ENCODE results near the gene VTCN1. TPM values are rescaled to one million over a fixed set of nuclear protein-coding genes. Genes with fewer than 3 reads are reported as not detected.
"Not testable (repeated sequence)": the region's sequence is repeated elsewhere in the genome, so short reads cannot be mapped to it uniquely, and the experiment has no call there.

VTCN1 gene
- total and polyA plus RNA-seq, 4 donors = 0.23 to 0.38 TPM; not detected in 2

DNA sequence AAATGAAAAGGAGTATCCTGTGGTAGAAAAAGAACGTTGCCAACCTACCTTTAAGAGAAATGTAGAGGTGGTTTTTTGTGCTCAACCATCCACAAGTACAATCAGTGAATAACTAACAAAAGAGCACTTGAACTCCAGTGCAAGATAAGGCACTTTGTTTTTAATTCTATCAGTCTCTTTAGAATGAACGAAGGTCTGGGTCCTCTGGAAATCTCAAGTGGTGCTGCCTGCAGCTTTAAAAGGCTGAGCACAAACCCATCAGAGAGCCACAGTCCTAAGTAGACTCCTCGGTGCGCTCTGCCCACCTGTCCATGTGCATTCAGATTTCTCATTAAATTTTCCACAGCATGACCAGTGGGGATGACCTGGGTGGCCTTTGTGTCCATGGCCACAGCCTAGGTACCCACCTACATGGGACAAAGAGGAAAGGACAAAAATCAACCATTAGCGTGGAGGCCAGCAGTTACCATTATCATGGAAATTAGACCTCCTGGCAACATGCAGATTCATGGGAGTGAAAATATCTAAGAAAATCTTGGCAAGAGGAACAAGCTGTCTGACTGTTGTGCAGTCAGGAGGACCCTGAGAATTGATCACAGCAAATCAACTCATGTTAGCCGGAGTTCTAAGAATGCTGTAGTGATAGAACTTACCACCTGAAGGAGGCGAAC, 98.5 kb downstream of the VTCN1 start:
- no peaks in the 10 kb centered on the region for H3K4me1 ChIP-seq (ENCODE audit: control insufficient read depth in 1 of 2, insufficient read depth in 2 of 2, low read length in 2 of 2)
- no peaks in the 10 kb centered on the region for H3K9me3 ChIP-seq (ENCODE audit: control insufficient read depth, low read length)
- H3K4me3 ChIP-seq (ENCODE audit: low read length in 2 of 2) = no peak overlapping the region
- peaks cover 0 to 2% of the 10 kb centered on the region in 2 donors for H3K36me3 ChIP-seq (ENCODE audit: control insufficient read depth in 1 of 2, insufficient read depth in 2 of 2, low read length in 1 of 2)
- no peaks in the 10 kb centered on the region for H3K27me3 ChIP-seq (ENCODE audit: control insufficient read depth in 1 of 2, insufficient read depth in 2 of 2, low read length in 1 of 2)
- intact Hi-C loops (cut with DNase I) = no loop called here
- ATAC-seq (ENCODE audit: low FRiP score) (no peak), DNase-seq (no peak)
- WGBS, 2 donors = 87 to 90% methylated on average over 7 of the region's 7 CpGs
- no peak overlapping the region for H3K27ac ChIP-seq (ENCODE audit: low read depth in 1 of 2, low read length in 2 of 2)

DNA sequence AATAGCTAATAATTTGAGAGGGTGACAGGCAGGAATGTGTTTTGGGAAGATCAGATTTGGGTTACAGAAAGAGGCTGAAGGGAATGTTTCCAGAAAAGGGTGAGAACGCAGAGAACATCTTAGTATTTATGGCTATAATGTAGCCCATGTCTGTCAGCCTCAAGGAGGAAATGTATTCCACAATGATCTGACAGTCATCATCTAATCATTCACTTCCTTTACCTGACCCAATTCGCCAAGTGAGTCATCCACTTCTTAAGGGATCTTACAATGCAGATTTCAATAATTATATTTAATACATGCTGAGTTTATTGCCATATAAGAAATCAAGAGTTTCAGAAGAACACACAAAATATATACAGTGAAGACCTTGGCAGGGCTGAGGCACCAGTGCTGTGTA, 100.0 kb downstream of the VTCN1 start:
- WGBS, 2 donors = 91 to 96% methylated on average over 2 of the region's 2 CpGs
- no peaks in the 10 kb centered on the region for H3K27me3 ChIP-seq (ENCODE audit: control insufficient read depth in 1 of 2, insufficient read depth in 2 of 2, low read length in 1 of 2)
- H3K9me3 ChIP-seq (ENCODE audit: control insufficient read depth, low read length) = no peaks in the 10 kb centered on the region
- H3K27ac ChIP-seq (ENCODE audit: low read depth in 1 of 2, low read length in 2 of 2) = no peak overlapping the region
- DNase-seq (no peak), ATAC-seq (ENCODE audit: low FRiP score) (no peak)
- intact Hi-C loops (cut with DNase I) = no loop called here
- H3K4me1 ChIP-seq (ENCODE audit: control insufficient read depth in 1 of 2, insufficient read depth in 2 of 2, low read length in 2 of 2) = no peaks in the 10 kb centered on the region
- no peak overlapping the region for H3K4me3 ChIP-seq (ENCODE audit: low read length in 2 of 2)
- no peaks in the 10 kb centered on the region for H3K36me3 ChIP-seq (ENCODE audit: control insufficient read depth in 1 of 2, insufficient read depth in 2 of 2, low read length in 1 of 2)

DNA sequence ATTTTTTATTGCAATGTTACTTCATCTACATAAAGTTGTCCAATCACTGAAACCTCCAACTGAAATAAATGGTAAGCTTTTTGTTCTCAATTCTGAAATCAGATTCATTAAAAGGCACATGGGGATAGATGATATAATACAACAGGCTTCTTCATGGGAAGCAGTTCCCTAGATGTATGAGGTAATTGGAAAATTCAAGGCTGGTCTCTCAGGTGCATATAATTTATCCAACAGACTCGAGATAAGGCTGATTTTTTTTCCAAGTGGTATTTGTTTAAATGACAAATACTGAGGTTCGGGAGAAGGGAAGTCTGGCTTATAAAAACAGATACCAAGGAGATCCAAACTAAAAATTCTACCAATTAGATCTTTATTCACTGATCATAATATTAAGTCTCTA, 103.4 kb downstream of the VTCN1 start:
- DNase-seq = no peak
- H3K27ac ChIP-seq (ENCODE audit: low read depth in 1 of 2, low read length in 2 of 2) = no peak overlapping the region
- intact Hi-C loops (cut with DNase I) = no loop called here
- WGBS, 2 donors = 73 to 82% methylated on average over 2 of the region's 2 CpGs
- H3K4me3 ChIP-seq (ENCODE audit: low read length in 2 of 2) = no peak overlapping the region
- ATAC-seq (ENCODE audit: low FRiP score) = no peak
- no peaks in the 10 kb centered on the region for H3K36me3 ChIP-seq (ENCODE audit: control insufficient read depth in 1 of 2, insufficient read depth in 2 of 2, low read length in 1 of 2)
- no peaks in the 10 kb centered on the region for H3K9me3 ChIP-seq (ENCODE audit: control insufficient read depth, low read length)
- no peaks in the 10 kb centered on the region for H3K4me1 ChIP-seq (ENCODE audit: control insufficient read depth in 1 of 2, insufficient read depth in 2 of 2, low read length in 2 of 2)
- no peaks in the 10 kb centered on the region for H3K27me3 ChIP-seq (ENCODE audit: control insufficient read depth in 1 of 2, insufficient read depth in 2 of 2, low read length in 1 of 2)

DNA sequence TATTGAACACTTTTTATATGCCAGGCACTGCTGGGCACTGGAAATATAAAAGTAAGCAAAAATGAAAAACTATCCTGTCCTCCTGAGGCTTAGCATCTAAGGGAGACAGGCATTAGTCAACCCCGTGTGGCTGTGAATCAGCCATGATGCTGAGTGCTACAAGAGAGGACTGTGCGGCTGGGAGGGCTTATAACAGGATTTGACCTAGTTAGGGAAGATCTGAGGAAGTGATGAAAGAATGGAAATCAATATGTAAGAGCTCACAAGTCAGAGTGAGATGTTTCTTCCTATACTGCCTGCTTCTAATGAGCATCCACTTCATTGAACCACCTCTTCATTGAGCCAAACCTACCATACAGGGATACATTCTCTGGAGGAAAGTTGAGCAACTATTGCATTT, 104.2 kb downstream of the VTCN1 start:
- Histone ChIP-seq H3K27ac (ENCODE audit: low read depth in 1 of 2, low read length in 2 of 2) (no peak overlapping the region), H3K4me1 (ENCODE audit: control insufficient read depth in 1 of 2, insufficient read depth in 2 of 2, low read length in 2 of 2) (no peaks in the 10 kb centered on the region), H3K4me3 (ENCODE audit: low read length in 2 of 2) (no peak overlapping the region), H3K27me3 (ENCODE audit: control insufficient read depth in 1 of 2, insufficient read depth in 2 of 2, low read length in 1 of 2) (no peaks in the 10 kb centered on the region), H3K36me3 (ENCODE audit: control insufficient read depth in 1 of 2, insufficient read depth in 2 of 2, low read length in 1 of 2) (no peaks in the 10 kb centered on the region), H3K9me3 (ENCODE audit: control insufficient read depth, low read length) (no peaks in the 10 kb centered on the region)
- DNase-seq = no peak
- WGBS, 2 donors = 95 to 96% methylated on average over 2 of the region's 2 CpGs
- intact Hi-C loops (cut with DNase I) = no loop called here
- no peak for ATAC-seq (ENCODE audit: low FRiP score)

DNA sequence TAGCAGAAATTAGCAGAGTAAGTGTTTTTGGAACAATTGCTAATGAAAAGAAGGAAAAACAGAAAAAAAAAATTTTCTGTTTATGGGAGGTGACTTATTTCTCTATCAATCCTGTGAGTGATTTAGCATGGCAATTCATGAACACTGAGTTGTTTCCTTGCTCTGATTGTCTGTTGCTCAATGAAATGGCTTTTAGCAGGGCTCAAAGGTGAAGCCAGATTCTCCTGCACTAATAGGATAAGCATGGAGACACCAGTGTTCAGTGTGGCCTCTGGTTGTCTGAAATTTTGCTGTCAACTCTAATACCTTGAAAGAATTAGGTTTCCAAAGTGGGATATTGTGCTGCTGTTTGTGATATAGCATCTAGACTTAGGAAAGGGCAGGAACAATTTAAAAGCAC, 105.0 kb downstream of the VTCN1 start:
- no peak for ATAC-seq (ENCODE audit: low FRiP score)
- no peak for DNase-seq
- H3K27me3 ChIP-seq (ENCODE audit: control insufficient read depth in 1 of 2, insufficient read depth in 2 of 2, low read length in 1 of 2) = no peaks in the 10 kb centered on the region
- no peaks in the 10 kb centered on the region for H3K36me3 ChIP-seq (ENCODE audit: control insufficient read depth in 1 of 2, insufficient read depth in 2 of 2, low read length in 1 of 2)
- intact Hi-C loops (cut with DNase I) = no loop called here
- H3K27ac ChIP-seq (ENCODE audit: low read depth in 1 of 2, low read length in 2 of 2) = no peak overlapping the region
- H3K4me1 ChIP-seq (ENCODE audit: control insufficient read depth in 1 of 2, insufficient read depth in 2 of 2, low read length in 2 of 2) = no peaks in the 10 kb centered on the region
- H3K9me3 ChIP-seq (ENCODE audit: control insufficient read depth, low read length) = no peaks in the 10 kb centered on the region
- H3K4me3 ChIP-seq (ENCODE audit: low read length in 2 of 2) = no peak overlapping the region

DNA sequence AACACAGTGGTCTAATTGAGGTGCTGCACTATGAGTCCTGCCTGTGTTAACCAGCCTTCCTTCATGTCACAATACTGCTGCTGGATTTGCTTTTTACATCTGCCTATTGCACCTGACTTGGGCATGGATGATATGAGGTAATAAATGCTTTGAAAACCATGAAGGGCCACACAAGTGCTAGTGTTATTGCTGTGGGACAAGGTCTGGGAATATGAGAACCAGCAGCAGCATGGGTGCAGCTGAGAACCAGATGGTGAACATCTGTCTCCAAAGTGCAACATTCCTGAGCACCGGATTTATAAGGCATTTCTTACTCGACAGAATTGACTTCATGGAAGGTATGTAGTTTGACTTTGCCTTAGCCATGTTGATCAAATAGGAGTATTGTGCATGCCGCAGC, 105.7 kb downstream of the VTCN1 start:
- Histone ChIP-seq H3K9me3 (ENCODE audit: control insufficient read depth, low read length) (no peaks in the 10 kb centered on the region), H3K4me1 (ENCODE audit: control insufficient read depth in 1 of 2, insufficient read depth in 2 of 2, low read length in 2 of 2) (no peaks in the 10 kb centered on the region), H3K27me3 (ENCODE audit: control insufficient read depth in 1 of 2, insufficient read depth in 2 of 2, low read length in 1 of 2) (no peaks in the 10 kb centered on the region), H3K4me3 (ENCODE audit: low read length in 2 of 2) (no peak overlapping the region), H3K27ac (ENCODE audit: low read depth in 1 of 2, low read length in 2 of 2) (no peak overlapping the region), H3K36me3 (ENCODE audit: control insufficient read depth in 1 of 2, insufficient read depth in 2 of 2, low read length in 1 of 2) (no peaks in the 10 kb centered on the region)
- intact Hi-C loops (cut with DNase I) = no loop called here
- ATAC-seq (ENCODE audit: low FRiP score) (no peak), DNase-seq (no peak)
- 62 to 72% methylated on average over 3 of the region's 3 CpGs for WGBS, 2 donors

DNA sequence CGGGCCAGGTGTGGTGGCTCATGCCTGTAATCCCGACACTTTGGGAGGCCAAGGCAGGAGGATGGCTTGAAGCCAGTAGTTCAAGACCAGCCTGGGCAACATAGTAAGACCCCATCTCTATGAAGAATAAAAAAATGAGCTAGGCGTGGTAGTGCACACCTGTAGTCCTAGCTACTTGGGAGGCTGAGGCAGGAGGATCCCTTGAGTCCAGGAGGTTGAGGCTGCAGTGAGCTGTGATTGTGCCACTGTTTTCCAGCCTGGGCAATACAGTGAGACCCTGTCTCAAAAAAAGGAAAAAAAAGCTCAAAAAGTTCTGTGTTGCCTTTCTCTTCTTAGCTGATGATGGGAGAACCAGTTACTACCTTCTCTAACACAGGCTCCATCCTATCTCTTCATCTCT, 108.9 kb downstream of the VTCN1 start:
- ATAC-seq (ENCODE audit: low FRiP score); intact Hi-C loops (cut with DNase I); H3K9me3 ChIP-seq (ENCODE audit: control insufficient read depth, low read length); DNase-seq; H3K4me3 ChIP-seq (ENCODE audit: low read length in 2 of 2); H3K4me1 ChIP-seq (ENCODE audit: control insufficient read depth in 1 of 2, insufficient read depth in 2 of 2, low read length in 2 of 2); H3K36me3 ChIP-seq (ENCODE audit: control insufficient read depth in 1 of 2, insufficient read depth in 2 of 2, low read length in 1 of 2); H3K27ac ChIP-seq (ENCODE audit: low read depth in 1 of 2, low read length in 2 of 2); H3K27me3 ChIP-seq (ENCODE audit: control insufficient read depth in 1 of 2, insufficient read depth in 2 of 2, low read length in 1 of 2): not testable (repeated sequence)
- 97 to 98% methylated on average over 3 of the region's 3 CpGs for WGBS, 2 donors

DNA sequence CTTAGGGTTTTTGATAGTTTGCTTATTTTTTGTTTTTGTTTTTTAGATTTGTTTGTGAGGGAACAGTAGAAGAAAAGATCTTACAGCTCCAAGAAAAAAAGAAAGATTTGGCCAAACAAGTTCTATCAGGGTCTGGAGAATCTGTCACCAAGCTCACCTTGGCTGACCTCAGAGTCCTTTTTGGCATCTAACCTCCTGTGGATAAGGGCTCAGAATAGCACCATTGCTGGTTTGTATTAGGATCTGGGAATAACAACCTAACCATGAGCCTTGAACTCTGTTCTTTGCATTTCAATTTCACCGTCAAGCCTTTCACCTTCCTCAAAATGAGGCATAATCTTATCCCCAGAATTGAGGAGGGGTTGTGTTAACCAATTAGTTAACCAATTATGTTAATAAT, 109.4 kb downstream of the VTCN1 start:
- Histone ChIP-seq H3K9me3 (ENCODE audit: control insufficient read depth, low read length) (no peaks in the 10 kb centered on the region), H3K27me3 (ENCODE audit: control insufficient read depth in 1 of 2, insufficient read depth in 2 of 2, low read length in 1 of 2) (no peaks in the 10 kb centered on the region), H3K4me3 (ENCODE audit: low read length in 2 of 2) (no peak overlapping the region), H3K36me3 (ENCODE audit: control insufficient read depth in 1 of 2, insufficient read depth in 2 of 2, low read length in 1 of 2) (no peaks in the 10 kb centered on the region), H3K4me1 (ENCODE audit: control insufficient read depth in 1 of 2, insufficient read depth in 2 of 2, low read length in 2 of 2) (peaks cover 2 to 4% of the 10 kb centered on the region in 2 donors), H3K27ac (ENCODE audit: low read depth in 1 of 2, low read length in 2 of 2) (no peak overlapping the region)
- WGBS, 2 donors = 85 to 89% methylated on average over 1 of the region's 1 CpG
- no peak for ATAC-seq (ENCODE audit: low FRiP score)
- no peak for DNase-seq
- intact Hi-C loops (cut with DNase I) = no loop called here

DNA sequence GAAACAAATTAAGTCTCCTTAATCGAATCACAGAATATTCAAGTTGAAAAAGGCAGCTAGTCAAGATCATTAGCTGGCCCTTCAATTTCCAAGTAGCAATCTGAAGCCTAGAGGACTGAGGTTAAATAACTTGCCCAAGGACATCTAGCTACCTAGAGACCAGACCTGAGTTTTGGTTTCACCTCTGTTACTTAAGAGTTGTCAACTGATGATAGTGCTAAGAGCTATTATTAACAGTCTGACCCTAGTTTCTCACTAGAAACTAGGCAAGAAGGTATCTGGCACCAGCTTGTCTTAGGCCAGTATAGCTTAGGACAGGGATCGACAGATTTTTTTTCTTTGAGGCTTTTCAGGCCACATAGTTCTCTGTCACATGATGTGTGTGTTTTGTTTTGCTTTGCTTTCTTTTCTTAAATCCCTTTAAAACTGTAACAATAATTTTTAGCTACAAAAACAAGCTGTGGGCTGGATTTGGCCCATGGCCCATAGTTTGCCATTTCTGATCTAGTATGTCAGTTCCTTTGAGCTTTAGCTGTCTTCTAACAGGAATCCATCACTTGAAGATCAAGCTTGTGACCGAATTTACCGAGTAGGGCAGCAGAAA, 112.3 kb downstream of the VTCN1 start:
- 31 to 38% methylated on average over 4 of the region's 4 CpGs for WGBS, 2 donors
- H3K4me3 ChIP-seq (ENCODE audit: low read length in 2 of 2) = no peak overlapping the region
- no peak for DNase-seq
- ATAC-seq (ENCODE audit: low FRiP score) = no peak
- H3K27me3 ChIP-seq (ENCODE audit: control insufficient read depth in 1 of 2, insufficient read depth in 2 of 2, low read length in 1 of 2) = no peaks in the 10 kb centered on the region
- H3K27ac ChIP-seq (ENCODE audit: low read depth in 1 of 2, low read length in 2 of 2) = no peak overlapping the region
- H3K9me3 ChIP-seq (ENCODE audit: control insufficient read depth, low read length) = no peaks in the 10 kb centered on the region
- peaks cover 2 to 4% of the 10 kb centered on the region in 2 donors for H3K4me1 ChIP-seq (ENCODE audit: control insufficient read depth in 1 of 2, insufficient read depth in 2 of 2, low read length in 2 of 2)
- no peaks in the 10 kb centered on the region for H3K36me3 ChIP-seq (ENCODE audit: control insufficient read depth in 1 of 2, insufficient read depth in 2 of 2, low read length in 1 of 2)
- intact Hi-C loops (cut with DNase I) = loop anchor here in 1 of 2 donors (2.0 kb wide), 1 partner anchor 22 kb away; the partner anchor contains the start of gene TRIM45

Measured in aorta (tissue), 5 donors.